Measurements from ENCODE around the gene TNFRSF12A. TPM values are rescaled to one million over a fixed set of nuclear protein-coding genes. Genes with fewer than 3 reads are reported as not detected.

TNFRSF12A gene
- total RNA-seq, 1 experiment from 2014 or later: 78.9 TPM

- Mint-ChIP-seq H3K36me3 (peaks cover 9% of the 10 kb centered on the region; the same call in 1 of the 2 replicates), H3K4me3 (no peak overlapping the region), H3K27ac (no peak overlapping the region), H3K4me1 (peaks cover 14% of the 10 kb centered on the region), H3K27me3 (ENCODE audit: low read depth) (no peaks in the 10 kb centered on the region), H3K9me3 (no peaks in the 10 kb centered on the region)
- TF ChIP-seq E2F5 (CRISPR knock-in tag; IDR thresholded peaks at IDR 0.05) (no peak), USF2 (CRISPR knock-in tag; IDR thresholded peaks at IDR 0.05) (no peak)
- POLR2A ChIA-PET: interaction anchor here (0.7 kb wide), 2 partner anchors 9 to 10 kb away, joined by 3 to 4 read pairs; no protein-coding TSS in a partner anchor
- CTCF ChIA-PET: interaction anchor here (1.0 to 2.1 kb wide), 6 partner anchors 10 to 113 kb away, joined by 3 to 7 read pairs (median 4); partner anchors contain the start of gene KREMEN2
- DNase-seq (ENCODE audit: low spot score) (no peak), ATAC-seq (no peak)
These were observed 45.7 kb upstream of the TNFRSF12A start for GRCh38 chr16:2974319-2975056.

GRCh38 chr16:2975161-2975795 lies 44.9 kb upstream of the TNFRSF12A start:
- DNase-seq (ENCODE audit: low spot score) (no peak), ATAC-seq (no peak)
- ChIA-PET POLR2A (no interaction called here), CTCF (interaction anchor here (1.0 to 1.6 kb wide), 3 partner anchors 16 to 112 kb away, joined by 3 to 5 read pairs (median 5); no protein-coding TSS in a partner anchor)
- H3K27me3 Mint-ChIP-seq (ENCODE audit: low read depth): no peaks in the 10 kb centered on the region
- H3K9me3 Mint-ChIP-seq: no peaks in the 10 kb centered on the region
- TF ChIP-seq ETV6 (CRISPR knock-in tag; IDR thresholded peaks at IDR 0.05): no peak
- TF ChIP-seq, protein P1, sequence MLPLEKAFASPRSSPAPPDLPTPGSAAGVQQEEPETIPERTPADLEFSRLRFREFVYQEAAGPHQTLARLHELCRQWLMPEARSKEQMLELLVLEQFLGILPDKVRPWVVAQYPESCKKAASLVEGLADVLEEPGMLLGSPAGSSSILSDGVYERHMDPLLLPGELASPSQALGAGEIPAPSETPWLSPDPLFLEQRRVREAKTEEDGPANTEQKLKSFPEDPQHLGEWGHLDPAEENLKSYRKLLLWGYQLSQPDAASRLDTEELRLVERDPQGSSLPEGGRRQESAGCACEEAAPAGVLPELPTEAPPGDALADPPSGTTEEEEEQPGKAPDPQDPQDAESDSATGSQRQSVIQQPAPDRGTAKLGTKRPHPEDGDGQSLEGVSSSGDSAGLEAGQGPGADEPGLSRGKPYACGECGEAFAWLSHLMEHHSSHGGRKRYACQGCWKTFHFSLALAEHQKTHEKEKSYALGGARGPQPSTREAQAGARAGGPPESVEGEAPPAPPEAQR (CRISPR knock-in tag; IDR thresholded peaks at IDR 0.05): no peak
- TF ChIP-seq NFYB (CRISPR knock-in tag; conservative IDR thresholded peaks at IDR 0.05; ENCODE audit: low read depth): no peak
- TF ChIP-seq, protein P2, sequence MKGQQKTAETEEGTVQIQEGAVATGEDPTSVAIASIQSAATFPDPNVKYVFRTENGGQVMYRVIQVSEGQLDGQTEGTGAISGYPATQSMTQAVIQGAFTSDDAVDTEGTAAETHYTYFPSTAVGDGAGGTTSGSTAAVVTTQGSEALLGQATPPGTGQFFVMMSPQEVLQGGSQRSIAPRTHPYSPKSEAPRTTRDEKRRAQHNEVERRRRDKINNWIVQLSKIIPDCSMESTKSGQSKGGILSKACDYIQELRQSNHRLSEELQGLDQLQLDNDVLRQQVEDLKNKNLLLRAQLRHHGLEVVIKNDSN (CRISPR knock-in tag; IDR thresholded peaks at IDR 0.05): no peak
- TF ChIP-seq SP1 (CRISPR knock-in tag; conservative IDR thresholded peaks at IDR 0.05): no peak
- TF ChIP-seq, protein P3, sequence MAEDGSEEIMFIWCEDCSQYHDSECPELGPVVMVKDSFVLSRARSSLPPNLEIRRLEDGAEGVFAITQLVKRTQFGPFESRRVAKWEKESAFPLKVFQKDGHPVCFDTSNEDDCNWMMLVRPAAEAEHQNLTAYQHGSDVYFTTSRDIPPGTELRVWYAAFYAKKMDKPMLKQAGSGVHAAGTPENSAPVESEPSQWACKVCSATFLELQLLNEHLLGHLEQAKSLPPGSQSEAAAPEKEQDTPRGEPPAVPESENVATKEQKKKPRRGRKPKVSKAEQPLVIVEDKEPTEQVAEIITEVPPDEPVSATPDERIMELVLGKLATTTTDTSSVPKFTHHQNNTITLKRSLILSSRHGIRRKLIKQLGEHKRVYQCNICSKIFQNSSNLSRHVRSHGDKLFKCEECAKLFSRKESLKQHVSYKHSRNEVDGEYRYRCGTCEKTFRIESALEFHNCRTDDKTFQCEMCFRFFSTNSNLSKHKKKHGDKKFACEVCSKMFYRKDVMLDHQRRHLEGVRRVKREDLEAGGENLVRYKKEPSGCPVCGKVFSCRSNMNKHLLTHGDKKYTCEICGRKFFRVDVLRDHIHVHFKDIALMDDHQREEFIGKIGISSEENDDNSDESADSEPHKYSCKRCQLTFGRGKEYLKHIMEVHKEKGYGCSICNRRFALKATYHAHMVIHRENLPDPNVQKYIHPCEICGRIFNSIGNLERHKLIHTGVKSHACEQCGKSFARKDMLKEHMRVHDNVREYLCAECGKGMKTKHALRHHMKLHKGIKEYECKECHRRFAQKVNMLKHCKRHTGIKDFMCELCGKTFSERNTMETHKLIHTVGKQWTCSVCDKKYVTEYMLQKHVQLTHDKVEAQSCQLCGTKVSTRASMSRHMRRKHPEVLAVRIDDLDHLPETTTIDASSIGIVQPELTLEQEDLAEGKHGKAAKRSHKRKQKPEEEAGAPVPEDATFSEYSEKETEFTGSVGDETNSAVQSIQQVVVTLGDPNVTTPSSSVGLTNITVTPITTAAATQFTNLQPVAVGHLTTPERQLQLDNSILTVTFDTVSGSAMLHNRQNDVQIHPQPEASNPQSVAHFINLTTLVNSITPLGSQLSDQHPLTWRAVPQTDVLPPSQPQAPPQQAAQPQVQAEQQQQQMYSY (CRISPR knock-in tag; IDR thresholded peaks at IDR 0.05): no peak
- no peak for TF ChIP-seq OVOL2 (CRISPR knock-in tag; IDR thresholded peaks at IDR 0.05; ENCODE audit: borderline replicate concordance)
- no peak for TF ChIP-seq ZBTB21 (CRISPR knock-in tag; IDR thresholded peaks at IDR 0.05; ENCODE audit: borderline replicate concordance)
- no peak for TF ChIP-seq JAZF1 (CRISPR knock-in tag; IDR thresholded peaks at IDR 0.05)
- TF ChIP-seq, protein P4, sequence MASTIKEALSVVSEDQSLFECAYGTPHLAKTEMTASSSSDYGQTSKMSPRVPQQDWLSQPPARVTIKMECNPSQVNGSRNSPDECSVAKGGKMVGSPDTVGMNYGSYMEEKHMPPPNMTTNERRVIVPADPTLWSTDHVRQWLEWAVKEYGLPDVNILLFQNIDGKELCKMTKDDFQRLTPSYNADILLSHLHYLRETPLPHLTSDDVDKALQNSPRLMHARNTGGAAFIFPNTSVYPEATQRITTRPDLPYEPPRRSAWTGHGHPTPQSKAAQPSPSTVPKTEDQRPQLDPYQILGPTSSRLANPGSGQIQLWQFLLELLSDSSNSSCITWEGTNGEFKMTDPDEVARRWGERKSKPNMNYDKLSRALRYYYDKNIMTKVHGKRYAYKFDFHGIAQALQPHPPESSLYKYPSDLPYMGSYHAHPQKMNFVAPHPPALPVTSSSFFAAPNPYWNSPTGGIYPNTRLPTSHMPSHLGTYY (CRISPR knock-in tag; IDR thresholded peaks at IDR 0.05): no peak
- TF ChIP-seq FOXJ3 (CRISPR knock-in tag; IDR thresholded peaks at IDR 0.05; ENCODE audit: borderline replicate concordance): no peak
- TF ChIP-seq, protein P5, sequence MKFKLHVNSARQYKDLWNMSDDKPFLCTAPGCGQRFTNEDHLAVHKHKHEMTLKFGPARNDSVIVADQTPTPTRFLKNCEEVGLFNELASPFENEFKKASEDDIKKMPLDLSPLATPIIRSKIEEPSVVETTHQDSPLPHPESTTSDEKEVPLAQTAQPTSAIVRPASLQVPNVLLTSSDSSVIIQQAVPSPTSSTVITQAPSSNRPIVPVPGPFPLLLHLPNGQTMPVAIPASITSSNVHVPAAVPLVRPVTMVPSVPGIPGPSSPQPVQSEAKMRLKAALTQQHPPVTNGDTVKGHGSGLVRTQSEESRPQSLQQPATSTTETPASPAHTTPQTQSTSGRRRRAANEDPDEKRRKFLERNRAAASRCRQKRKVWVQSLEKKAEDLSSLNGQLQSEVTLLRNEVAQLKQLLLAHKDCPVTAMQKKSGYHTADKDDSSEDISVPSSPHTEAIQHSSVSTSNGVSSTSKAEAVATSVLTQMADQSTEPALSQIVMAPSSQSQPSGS (CRISPR knock-in tag; IDR thresholded peaks at IDR 0.05; ENCODE audit: borderline replicate concordance, low read depth): no peak
- no peak for TF ChIP-seq ESRRA (CRISPR knock-in tag; IDR thresholded peaks at IDR 0.05; ENCODE audit: borderline replicate concordance)
- TF ChIP-seq, protein P6, sequence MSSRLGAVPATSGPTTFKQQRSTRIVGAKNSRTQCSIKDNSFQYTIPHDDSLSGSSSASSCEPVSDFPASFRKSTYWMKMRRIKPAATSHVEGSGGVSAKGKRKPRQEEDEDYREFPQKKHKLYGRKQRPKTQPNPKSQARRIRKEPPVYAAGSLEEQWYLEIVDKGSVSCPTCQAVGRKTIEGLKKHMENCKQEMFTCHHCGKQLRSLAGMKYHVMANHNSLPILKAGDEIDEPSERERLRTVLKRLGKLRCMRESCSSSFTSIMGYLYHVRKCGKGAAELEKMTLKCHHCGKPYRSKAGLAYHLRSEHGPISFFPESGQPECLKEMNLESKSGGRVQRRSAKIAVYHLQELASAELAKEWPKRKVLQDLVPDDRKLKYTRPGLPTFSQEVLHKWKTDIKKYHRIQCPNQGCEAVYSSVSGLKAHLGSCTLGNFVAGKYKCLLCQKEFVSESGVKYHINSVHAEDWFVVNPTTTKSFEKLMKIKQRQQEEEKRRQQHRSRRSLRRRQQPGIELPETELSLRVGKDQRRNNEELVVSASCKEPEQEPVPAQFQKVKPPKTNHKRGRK (CRISPR knock-in tag; IDR thresholded peaks at IDR 0.05; ENCODE audit: borderline replicate concordance): no peak
- no peak for TF ChIP-seq CREB1 (CRISPR knock-in tag; IDR thresholded peaks at IDR 0.05)
- peaks cover 14% of the 10 kb centered on the region for H3K4me1 Mint-ChIP-seq
- H3K4me3 Mint-ChIP-seq: no peak overlapping the region
- no peak overlapping the region for H3K27ac Mint-ChIP-seq
- H3K36me3 Mint-ChIP-seq: peaks cover 9% of the 10 kb centered on the region; the same call in 1 of the 2 replicates
